ENCODE data around the gene SEZ6. TPM values are rescaled to one million over a fixed set of nuclear protein-coding genes. Genes with fewer than 3 reads are reported as not detected.

The SEZ6 gene
- total RNA-seq, 2 donors from 2014 or later, result 0.37 TPM; not detected in 1

- no peaks in the 10 kb centered on the region for H3K9me3 ChIP-seq
- DNase-seq, result no peak
- no peak overlapping the region for H3K4me3 ChIP-seq
- H3K9ac ChIP-seq (ENCODE audit: low read depth in 2 of 2, low read length in 2 of 2), result no peak overlapping the region
- intact Hi-C loops (cut with DNase I), result no loop called here
- H3K4me1 ChIP-seq, result no peaks in the 10 kb centered on the region
- H3K27me3 ChIP-seq, result no peaks in the 10 kb centered on the region
- no peaks in the 10 kb centered on the region for H3K36me3 ChIP-seq
- TF ChIP-seq, protein P1, sequence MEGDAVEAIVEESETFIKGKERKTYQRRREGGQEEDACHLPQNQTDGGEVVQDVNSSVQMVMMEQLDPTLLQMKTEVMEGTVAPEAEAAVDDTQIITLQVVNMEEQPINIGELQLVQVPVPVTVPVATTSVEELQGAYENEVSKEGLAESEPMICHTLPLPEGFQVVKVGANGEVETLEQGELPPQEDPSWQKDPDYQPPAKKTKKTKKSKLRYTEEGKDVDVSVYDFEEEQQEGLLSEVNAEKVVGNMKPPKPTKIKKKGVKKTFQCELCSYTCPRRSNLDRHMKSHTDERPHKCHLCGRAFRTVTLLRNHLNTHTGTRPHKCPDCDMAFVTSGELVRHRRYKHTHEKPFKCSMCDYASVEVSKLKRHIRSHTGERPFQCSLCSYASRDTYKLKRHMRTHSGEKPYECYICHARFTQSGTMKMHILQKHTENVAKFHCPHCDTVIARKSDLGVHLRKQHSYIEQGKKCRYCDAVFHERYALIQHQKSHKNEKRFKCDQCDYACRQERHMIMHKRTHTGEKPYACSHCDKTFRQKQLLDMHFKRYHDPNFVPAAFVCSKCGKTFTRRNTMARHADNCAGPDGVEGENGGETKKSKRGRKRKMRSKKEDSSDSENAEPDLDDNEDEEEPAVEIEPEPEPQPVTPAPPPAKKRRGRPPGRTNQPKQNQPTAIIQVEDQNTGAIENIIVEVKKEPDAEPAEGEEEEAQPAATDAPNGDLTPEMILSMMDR (IDR thresholded peaks at IDR 0.05), result no peak
- H3K27ac ChIP-seq, result no peak overlapping the region
Measured at GRCh38 chr17:28960256-28961061, 45.4 kb downstream of the SEZ6 start.

DNA sequence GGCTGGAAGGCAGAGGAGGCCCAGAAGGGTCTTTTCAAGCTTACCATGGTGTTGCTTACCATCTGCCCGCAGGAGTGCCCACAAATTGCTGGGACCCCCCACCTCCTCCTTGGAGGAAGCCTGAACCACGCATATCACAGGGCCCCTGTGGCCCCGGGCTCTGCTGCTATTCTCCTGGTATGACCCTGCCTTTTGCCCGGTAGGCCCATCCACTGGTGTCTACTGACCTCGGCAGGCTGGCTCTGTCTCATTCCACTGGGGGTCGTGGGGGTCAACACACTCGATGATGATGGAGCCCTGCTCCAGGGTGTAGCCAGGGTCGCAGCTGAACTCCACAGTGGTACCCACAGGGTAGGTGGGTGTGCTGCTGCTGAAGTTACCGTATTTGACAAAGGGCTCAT is 46.4 kb downstream of the SEZ6 start:
- no peak overlapping the region for H3K4me3 ChIP-seq
- no peaks in the 10 kb centered on the region for H3K9me3 ChIP-seq
- intact Hi-C loops (cut with DNase I), result no loop called here
- TF ChIP-seq, protein P1 (IDR thresholded peaks at IDR 0.05), result no peak
- H3K36me3 ChIP-seq, result no peaks in the 10 kb centered on the region
- H3K9ac ChIP-seq (ENCODE audit: low read depth in 2 of 2, low read length in 2 of 2), result no peak overlapping the region
- DNase-seq, result no peak
- no peaks in the 10 kb centered on the region for H3K27me3 ChIP-seq
- no peaks in the 10 kb centered on the region for H3K4me1 ChIP-seq
- no peak overlapping the region for H3K27ac ChIP-seq

DNA sequence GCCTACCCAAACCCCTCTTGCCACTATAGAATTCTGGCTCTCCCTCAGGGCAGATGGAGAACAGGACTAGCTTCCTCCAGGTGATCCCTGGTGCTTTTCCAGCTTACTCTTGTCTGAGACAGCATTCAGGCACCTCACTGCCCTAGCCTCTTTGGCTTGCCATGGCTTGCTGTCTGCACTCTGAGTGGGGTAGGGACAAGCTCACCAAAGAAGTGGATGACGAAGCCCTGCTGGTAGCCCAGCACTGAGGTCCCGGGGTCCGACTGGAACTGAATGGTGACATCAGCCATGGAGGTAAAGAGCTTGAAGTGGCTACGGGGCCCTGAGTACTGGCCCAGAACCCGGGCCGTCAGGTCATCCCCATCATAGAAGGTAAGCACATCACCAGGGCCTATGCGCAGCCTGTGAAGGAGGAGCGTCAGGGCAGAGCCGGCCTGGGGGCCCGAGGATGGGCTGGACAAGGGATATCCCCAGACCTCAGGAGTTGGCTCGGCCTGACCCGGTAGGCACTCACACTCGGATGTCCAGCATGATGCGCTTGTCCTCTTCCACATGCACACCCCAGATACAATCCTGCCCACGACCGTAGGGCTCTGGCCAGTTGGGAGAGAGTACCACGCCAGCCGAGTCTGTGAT is 46.9 kb downstream of the SEZ6 start:
- no peaks in the 10 kb centered on the region for H3K4me1 ChIP-seq
- intact Hi-C loops (cut with DNase I), result no loop called here
- DNase-seq, result no peak
- no peaks in the 10 kb centered on the region for H3K36me3 ChIP-seq
- no peak overlapping the region for H3K9ac ChIP-seq (ENCODE audit: low read depth in 2 of 2, low read length in 2 of 2)
- TF ChIP-seq, protein P1 (IDR thresholded peaks at IDR 0.05), result no peak
- no peaks in the 10 kb centered on the region for H3K9me3 ChIP-seq
- H3K4me3 ChIP-seq, result no peak overlapping the region
- no peaks in the 10 kb centered on the region for H3K27me3 ChIP-seq
- no peak overlapping the region for H3K27ac ChIP-seq

DNA sequence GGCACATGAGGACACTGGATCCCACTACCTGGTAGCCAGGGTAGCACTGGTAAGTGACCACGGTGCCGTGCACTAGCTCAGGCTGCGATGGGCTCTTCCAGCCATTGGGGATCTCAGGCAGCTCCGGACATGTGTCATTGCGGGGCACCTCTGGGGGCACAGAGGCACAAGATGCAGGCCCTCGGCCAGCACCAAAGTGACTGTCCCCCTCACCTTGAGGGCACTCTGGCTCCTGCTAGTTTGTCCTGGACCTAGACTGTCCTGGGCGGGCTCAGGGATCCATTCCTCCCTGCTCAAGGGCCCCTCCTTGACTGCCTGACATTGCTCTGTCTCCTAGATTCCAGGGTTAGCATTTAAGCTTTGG is 47.9 kb downstream of the SEZ6 start:
- H3K4me1 ChIP-seq, result no peaks in the 10 kb centered on the region
- TF ChIP-seq, protein P1 (IDR thresholded peaks at IDR 0.05), result no peak
- H3K27me3 ChIP-seq, result no peaks in the 10 kb centered on the region
- no peak for DNase-seq
- intact Hi-C loops (cut with DNase I), result no loop called here
- H3K27ac ChIP-seq, result no peak overlapping the region
- no peak overlapping the region for H3K9ac ChIP-seq (ENCODE audit: low read depth in 2 of 2, low read length in 2 of 2)
- H3K36me3 ChIP-seq, result no peaks in the 10 kb centered on the region
- no peaks in the 10 kb centered on the region for H3K9me3 ChIP-seq
- no peak overlapping the region for H3K4me3 ChIP-seq

- no peaks in the 10 kb centered on the region for H3K36me3 ChIP-seq
- H3K4me3 ChIP-seq, result no peak overlapping the region
- no peaks in the 10 kb centered on the region for H3K9me3 ChIP-seq
- intact Hi-C loops (cut with DNase I), result no loop called here
- no peak for DNase-seq
- TF ChIP-seq, protein P1 (IDR thresholded peaks at IDR 0.05), result no peak
- no peaks in the 10 kb centered on the region for H3K4me1 ChIP-seq
- no peaks in the 10 kb centered on the region for H3K27me3 ChIP-seq
- no peak overlapping the region for H3K27ac ChIP-seq
- H3K9ac ChIP-seq (ENCODE audit: low read depth in 2 of 2, low read length in 2 of 2), result no peak overlapping the region
Measured at GRCh38 chr17:28957277-28957991, 48.4 kb downstream of the SEZ6 start.
